SK-MEL-5 (cell line): ENCODE data around the gene MOSMO. TPM values are rescaled to one million over a fixed set of nuclear protein-coding genes. Genes with fewer than 3 reads are reported as not detected.
"Not testable (repeated sequence)": the region's sequence is repeated elsewhere in the genome, so short reads cannot be mapped to it uniquely, and the experiment has no call there.

Source experiments
- DNase-seq: peaks from one replicate; pipeline ENCODE4 v3.0.0-alpha.2; 2016; ENCODE audit warnings: low read depth, low spot score
- in situ Hi-C: cut with HindIII; loops from 2 replicates; pipeline ENCODE4 v1.10.0; 2016; ENCODE audit warnings: low sequenced_read_pairs, high pct_unique_total_duplicates, low pct_unique_long_range_greater_than_20kb
- total RNA-seq: library from RNA; depleted of rRNA; stranded (reverse); fragments of >200 nt; shearing (Covaris generic); gene quantifications from 2 replicates; pipeline ENCODE4 v1.2.3, GENCODE V29; 2014

MOSMO gene
- total RNA-seq, 1 experiment from 2014 or later, result 16.4 TPM

GRCh38 chr16:21996923-21997696 is 10.8 kb upstream of the MOSMO start:
- no peak for DNase-seq
- in situ Hi-C loops, result no loop called here

- in situ Hi-C loops, result no loop called here
- DNase-seq, result no peak
These were observed 10.0 kb upstream of the MOSMO start for GRCh38 chr16:21997697-21998480.

- DNase-seq, result no peak
- in situ Hi-C loops, result no loop called here
These were observed 6.3 kb upstream of the MOSMO start for GRCh38 chr16:22001591-22001990.

GRCh38 chr16:22002047-22002446 is 5.9 kb upstream of the MOSMO start:
- in situ Hi-C loops, DNase-seq: not testable (repeated sequence)

GRCh38 chr16:22003195-22003594 is 4.7 kb upstream of the MOSMO start:
- no peak for DNase-seq
- in situ Hi-C loops, result no loop called here

- in situ Hi-C loops, result no loop called here
- no peak for DNase-seq
These were observed 3.6 kb upstream of the MOSMO start for GRCh38 chr16:22004341-22004740.

- DNase-seq, result no peak
- in situ Hi-C loops, result no loop called here
These were observed 2.2 kb upstream of the MOSMO start for GRCh38 chr16:22005746-22006145.

GRCh38 chr16:22006636-22007035 is 1.3 kb upstream of the MOSMO start:
- no peak for DNase-seq
- in situ Hi-C loops, result no loop called here

- no peak for DNase-seq
- in situ Hi-C loops, result no loop called here
These were observed 777 bp upstream of the MOSMO start for GRCh38 chr16:22007159-22007508.

GRCh38 chr16:22008215-22009059 is 526 bp downstream of the MOSMO start:
- DNase-seq, result no peak
- in situ Hi-C loops, result no loop called here

- DNase-seq, result no peak
- in situ Hi-C loops, result no loop called here
These were observed 3.0 kb downstream of the MOSMO start for GRCh38 chr16:22010902-22011301.

- in situ Hi-C loops, result no loop called here
- DNase-seq, result no peak
These were observed 4.3 kb downstream of the MOSMO start for GRCh38 chr16:22012241-22012640.

- in situ Hi-C loops, result no loop called here
- DNase-seq, result no peak
These were observed 5.6 kb downstream of the MOSMO start for GRCh38 chr16:22013486-22013885.

GRCh38 chr16:22014271-22014873 is 6.5 kb downstream of the MOSMO start:
- no peak for DNase-seq
- in situ Hi-C loops, result no loop called here

GRCh38 chr16:22016927-22017326 is 9.0 kb downstream of the MOSMO start:
- in situ Hi-C loops, result no loop called here
- no peak for DNase-seq

GRCh38 chr16:22018559-22018958 is 10.6 kb downstream of the MOSMO start:
- in situ Hi-C loops, result no loop called here

GRCh38 chr16:22022151-22022550 is 14.2 kb downstream of the MOSMO start:
- no peak for DNase-seq
- in situ Hi-C loops, result no loop called here

More at GRCh38 chr16:22018559-22018958, 10.6 kb downstream of the MOSMO start:
- no peak for DNase-seq

GRCh38 chr16:22023505-22023904 is 15.6 kb downstream of the MOSMO start:
- no peak for DNase-seq
- in situ Hi-C loops, result no loop called here
